Fibroblast of mammary gland (primary cell): ENCODE measurements around the gene NAIF1.
A peak's percentile ranks its signal among the peaks of the same experiment; 100 is the strongest.

ENCODE experiments used
- DNase-seq: peaks from one replicate; pipeline ENCODE4 v3.0.0-alpha.2; 2010; ENCODE audit warnings: low read depth
- H3K4me3 ChIP-seq: 2 replicates; pipeline ENCODE4 v1.5.1; 2011; ENCODE audit warnings: low read depth, mild to moderate bottlenecking, low read length, moderate library complexity; ENCODE audit not compliant: control insufficient read depth
- TF ChIP-seq, protein P1 (sequence below): conservative IDR thresholded peaks from 2 replicates; pipeline ENCODE4 v1.5.1; 2011; ENCODE audit warnings: low read depth, low read length, inconsistent platforms; ENCODE audit not compliant: control insufficient read depth, insufficient read depth

NAIF1 gene

DNA sequence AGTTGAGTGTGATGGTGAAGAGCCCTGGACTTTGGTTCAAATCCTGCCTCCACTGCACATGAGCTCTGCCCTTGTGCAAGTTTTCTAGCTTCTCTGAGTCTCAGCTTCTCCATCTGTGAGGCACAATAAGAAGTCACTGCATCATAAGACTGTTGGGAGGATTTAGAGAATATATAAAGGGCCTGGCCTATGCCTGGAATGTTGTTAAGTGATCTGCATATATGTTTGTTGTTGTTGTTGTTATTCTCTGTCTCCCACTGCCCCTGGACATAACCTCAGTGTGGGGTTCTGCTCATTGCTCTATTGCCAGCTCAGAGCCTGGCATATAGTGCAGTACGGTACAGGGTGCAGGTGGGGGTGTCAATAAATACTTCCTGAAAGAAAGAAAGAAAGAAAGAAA lies 46.0 kb downstream of the NAIF1 start:
- no peak overlapping the region for H3K4me3 ChIP-seq

DNA sequence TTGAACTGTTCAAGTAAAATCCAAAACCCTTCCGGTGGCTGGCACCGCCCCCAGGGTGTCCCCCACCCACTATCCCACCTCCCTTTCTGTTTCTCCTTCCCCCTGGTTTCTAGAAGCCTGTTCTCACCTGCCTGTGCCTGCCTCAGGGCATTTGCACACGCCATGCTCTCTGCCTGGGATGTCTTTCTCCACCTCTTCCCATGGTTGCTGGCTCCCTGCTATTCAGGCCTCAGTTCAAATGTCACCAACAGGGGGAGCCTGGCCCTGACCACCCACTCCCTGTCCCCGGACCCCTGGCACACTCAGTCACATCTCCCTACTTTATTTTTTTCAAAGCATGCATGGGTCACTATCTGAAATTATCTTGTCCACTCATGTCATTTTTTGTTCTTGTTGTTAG lies 46.4 kb downstream of the NAIF1 start:
- no peak for DNase-seq
- TF ChIP-seq, protein P1, sequence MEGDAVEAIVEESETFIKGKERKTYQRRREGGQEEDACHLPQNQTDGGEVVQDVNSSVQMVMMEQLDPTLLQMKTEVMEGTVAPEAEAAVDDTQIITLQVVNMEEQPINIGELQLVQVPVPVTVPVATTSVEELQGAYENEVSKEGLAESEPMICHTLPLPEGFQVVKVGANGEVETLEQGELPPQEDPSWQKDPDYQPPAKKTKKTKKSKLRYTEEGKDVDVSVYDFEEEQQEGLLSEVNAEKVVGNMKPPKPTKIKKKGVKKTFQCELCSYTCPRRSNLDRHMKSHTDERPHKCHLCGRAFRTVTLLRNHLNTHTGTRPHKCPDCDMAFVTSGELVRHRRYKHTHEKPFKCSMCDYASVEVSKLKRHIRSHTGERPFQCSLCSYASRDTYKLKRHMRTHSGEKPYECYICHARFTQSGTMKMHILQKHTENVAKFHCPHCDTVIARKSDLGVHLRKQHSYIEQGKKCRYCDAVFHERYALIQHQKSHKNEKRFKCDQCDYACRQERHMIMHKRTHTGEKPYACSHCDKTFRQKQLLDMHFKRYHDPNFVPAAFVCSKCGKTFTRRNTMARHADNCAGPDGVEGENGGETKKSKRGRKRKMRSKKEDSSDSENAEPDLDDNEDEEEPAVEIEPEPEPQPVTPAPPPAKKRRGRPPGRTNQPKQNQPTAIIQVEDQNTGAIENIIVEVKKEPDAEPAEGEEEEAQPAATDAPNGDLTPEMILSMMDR, result peak; percentile 10
- no peak overlapping the region for H3K4me3 ChIP-seq

More for the DNA sequence above, 46.0 kb downstream of the NAIF1 start:
- TF ChIP-seq, protein P1, result no peak
- no peak for DNase-seq

DNA sequence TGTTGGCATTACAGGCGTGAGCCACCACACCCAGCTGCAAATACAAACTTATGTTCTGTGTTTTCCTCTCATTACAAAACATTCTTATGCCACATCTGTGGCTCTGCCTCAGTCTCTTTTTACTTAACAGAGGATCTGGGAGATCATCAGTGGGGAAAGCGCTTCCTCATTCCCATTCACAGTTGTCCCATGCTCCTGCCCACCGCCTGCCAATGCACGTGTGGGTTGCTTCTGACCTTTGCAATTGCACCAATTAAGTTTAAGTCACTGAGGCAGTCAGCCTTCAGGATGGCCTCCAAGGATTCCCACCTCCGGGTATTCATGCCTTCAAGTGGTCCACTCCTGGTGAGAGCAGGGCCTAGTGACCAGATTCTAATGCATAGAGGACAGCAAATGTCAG lies 51.4 kb downstream of the NAIF1 start:
- TF ChIP-seq, protein P1, result no peak
- DNase-seq, result no peak
- no peak overlapping the region for H3K4me3 ChIP-seq
